ENCODE data around the gene FZD8.

- TF ChIP-seq CTCF (IDR thresholded peaks at IDR 0.05; ENCODE audit: low read length) (no peak), EZH2 (IDR thresholded peaks at IDR 0.05; ENCODE audit: borderline replicate concordance, low read length) (no peak)
These were observed 42.5 kb upstream of the FZD8 start for GRCh38 chr10:35684586-35684985.
